DMS79 treated with DMSO at 0.1 percent for 48 hours (cell line): ENCODE measurements around the gene AGBL4.
"Not testable (repeated sequence)": the region's sequence is repeated elsewhere in the genome, so short reads cannot be mapped to it uniquely, and the experiment has no call there.

Experiments
- DNase-seq: peaks from one replicate; lab custom pipeline; 2025; lab: John Stamatoyannopoulos, UW

AGBL4 gene

GRCh38 chr1:49435291-49435690 is 588.5 kb downstream of the AGBL4 start:
- no peak for DNase-seq

DNA sequence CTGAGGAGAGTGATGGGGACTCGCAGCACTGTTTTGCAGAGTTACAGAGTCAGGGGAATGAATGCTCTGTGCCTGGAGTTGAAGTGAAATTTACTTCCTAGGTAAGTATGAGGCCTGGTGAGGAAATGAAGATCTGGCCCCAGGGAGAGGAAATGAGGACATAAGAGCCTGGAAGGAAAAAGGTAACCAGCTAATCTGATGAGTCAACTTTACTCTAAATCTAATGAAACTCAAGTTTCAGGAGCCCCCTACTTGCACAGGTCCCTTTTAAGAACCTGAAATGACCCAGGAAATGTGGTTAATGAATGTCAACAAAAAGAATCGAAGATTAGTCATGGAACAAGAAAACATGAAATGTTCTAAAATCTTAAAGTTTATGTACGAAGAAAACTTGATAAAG is 599.0 kb downstream of the AGBL4 start:
- no peak for DNase-seq

GRCh38 chr1:49416758-49417157 is 607.0 kb downstream of the AGBL4 start:
- no peak for DNase-seq

- DNase-seq = no peak
Observed at GRCh38 chr1:49408346-49408745, 615.4 kb downstream of the AGBL4 start.

GRCh38 chr1:49397086-49397485 is 626.7 kb downstream of the AGBL4 start:
- DNase-seq = no peak

- DNase-seq = no peak
Observed at GRCh38 chr1:49394200-49394599, 629.6 kb downstream of the AGBL4 start.

DNA sequence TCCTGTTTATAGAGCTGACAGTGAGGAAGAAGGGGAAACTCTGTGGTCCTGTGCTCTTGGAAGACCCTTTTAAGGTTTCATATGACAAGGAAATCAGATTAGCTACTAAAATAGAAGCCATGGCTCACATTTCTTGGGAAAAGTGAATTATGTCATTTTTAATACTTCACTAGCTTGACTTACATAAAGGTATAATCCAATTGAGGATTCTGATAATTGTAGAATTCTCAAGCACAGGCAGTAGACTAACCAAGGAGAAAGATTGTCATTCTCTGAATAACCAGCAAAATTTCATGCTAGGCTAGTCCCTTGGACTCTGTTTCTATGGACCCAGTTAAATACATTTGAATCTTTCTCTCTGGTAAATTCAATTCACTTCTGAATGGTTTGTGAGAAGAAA is 634.1 kb downstream of the AGBL4 start:
- no peak for DNase-seq

- DNase-seq = no peak
Observed at GRCh38 chr1:49364676-49365075, 659.1 kb downstream of the AGBL4 start.

GRCh38 chr1:49363628-49364027 is 660.1 kb downstream of the AGBL4 start:
- no peak for DNase-seq

DNA sequence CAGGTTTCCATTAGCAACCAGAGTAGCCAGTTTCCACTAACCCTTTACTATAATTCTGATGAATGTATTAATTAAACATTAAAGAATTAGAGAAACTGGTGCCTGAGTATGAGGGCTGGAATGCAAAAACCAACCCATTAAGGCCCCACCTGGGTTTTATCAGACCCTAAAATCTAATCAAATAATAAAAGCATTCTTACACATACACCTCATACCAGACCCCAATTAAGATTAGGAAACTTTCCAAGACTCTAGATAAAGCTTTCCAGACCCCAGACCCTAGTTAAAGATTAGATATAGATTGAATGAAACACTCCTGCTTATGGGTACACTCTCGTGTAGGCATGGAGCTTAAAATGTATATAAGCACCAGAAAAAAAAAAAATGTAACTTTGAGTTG is 665.7 kb downstream of the AGBL4 start:
- DNase-seq = no peak

DNA sequence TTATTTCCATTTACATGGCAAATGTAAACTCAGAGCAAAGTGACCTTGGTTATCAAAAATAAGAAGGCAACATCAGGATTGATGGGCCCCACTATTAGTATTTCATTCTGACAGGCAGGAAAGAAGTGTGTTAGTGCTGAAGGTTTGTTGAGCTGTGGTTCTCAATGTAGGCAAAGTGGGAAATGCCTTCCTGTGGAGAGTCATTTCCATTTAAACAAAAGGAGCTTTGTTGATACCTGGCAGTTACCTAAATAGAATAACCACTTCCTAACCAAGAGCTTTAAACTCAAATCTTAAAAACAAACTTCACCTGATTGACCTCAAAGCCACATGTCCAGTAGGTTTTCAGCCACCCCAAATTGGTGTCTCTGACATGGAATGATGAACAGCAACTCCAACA is 667.2 kb downstream of the AGBL4 start:
- DNase-seq = no peak

DNA sequence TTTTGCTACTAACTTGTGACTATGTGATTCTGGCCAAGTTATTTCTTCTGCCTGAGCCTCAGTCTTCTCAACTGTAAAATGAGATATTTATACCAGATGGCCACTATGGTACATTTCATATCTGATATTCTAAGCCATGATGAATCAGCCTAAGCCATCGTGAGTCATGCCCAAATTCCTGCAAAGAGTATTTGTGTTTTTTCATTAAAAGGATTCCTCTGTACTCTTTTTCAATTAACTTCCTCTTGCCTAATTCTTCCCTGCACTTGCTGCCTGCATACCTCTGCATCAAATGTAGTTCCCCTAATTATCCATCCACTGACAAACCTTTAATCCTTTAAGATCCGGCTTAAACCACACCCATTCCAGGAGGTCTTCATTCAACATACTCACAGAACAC is 672.0 kb downstream of the AGBL4 start:
- DNase-seq = no peak

- DNase-seq = no peak
Observed at GRCh38 chr1:49346767-49347349, 676.9 kb downstream of the AGBL4 start.

DNA sequence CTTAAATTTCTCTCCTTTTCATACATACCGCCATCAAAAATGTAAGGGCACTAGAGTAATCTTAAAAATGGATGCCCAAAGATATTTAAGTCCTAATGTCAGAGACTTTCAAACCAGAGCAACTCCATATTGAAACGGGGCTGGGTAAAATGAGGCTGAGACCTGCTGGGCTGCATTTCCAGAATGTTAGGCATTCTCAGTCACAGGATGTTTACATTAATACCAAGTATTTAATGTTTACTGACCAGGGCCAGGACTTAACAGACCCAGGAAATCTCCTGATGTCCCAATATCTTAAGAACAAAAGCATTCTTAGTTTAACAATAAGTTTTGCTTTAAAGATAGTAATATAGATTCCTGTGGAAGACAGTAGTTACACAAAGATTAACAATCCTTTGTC is 683.2 kb downstream of the AGBL4 start:
- no peak for DNase-seq

- DNase-seq = no peak
Observed at GRCh38 chr1:49339043-49339442, 684.7 kb downstream of the AGBL4 start.

DNA sequence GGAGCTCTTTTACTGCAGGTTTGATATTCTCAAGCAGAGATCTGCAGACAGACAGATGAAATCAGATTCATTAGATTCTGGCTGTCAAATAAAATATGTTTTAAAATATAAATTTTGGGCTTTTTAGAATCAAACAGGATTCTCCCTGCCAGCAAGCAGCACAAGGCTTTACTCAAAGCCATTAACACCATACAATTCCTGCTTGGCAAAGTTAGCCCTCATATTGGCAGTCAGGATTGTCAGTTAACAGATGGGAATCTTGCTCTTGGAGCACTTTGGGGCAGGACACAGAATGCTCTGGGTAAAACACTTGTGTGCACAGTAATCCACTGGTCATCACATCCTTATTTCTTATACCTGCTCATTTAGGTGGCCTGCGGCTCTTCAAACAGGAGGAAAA is 686.5 kb downstream of the AGBL4 start:
- DNase-seq = no peak

GRCh38 chr1:49333906-49334305 is 689.8 kb downstream of the AGBL4 start:
- DNase-seq = no peak

GRCh38 chr1:49331066-49331852 is 692.5 kb downstream of the AGBL4 start:
- no peak for DNase-seq

DNA sequence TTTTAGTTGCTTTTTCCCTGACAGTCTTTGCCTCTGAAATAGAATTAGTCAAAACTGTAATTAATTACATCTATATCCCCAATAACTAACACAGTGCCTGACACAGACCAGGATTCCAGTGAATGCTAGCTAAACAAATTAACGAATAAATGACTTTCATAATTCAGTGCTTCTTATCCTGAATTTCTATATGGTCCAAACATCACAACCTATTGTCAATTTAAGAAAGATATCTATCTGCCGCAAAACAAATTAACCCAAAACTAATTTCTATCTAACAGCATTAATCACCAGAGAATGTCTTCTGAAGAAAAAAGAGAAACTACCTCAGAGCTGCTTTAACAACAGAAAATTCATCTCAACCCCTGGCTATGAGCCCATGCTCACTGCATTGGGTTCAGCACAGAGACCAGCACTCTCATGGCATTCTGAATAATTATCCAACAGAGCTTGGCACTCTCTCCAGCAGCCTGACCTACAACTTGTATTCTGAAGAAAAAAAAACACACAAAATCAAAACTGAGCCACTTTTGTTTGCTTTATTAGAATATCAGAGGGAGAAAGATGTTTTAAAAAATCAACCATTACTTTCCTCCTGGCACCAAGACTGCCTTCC is 699.7 kb downstream of the AGBL4 start:
- no peak for DNase-seq

- not testable (repeated sequence) for DNase-seq
Observed at GRCh38 chr1:49320493-49320892, 703.3 kb downstream of the AGBL4 start.

DNA sequence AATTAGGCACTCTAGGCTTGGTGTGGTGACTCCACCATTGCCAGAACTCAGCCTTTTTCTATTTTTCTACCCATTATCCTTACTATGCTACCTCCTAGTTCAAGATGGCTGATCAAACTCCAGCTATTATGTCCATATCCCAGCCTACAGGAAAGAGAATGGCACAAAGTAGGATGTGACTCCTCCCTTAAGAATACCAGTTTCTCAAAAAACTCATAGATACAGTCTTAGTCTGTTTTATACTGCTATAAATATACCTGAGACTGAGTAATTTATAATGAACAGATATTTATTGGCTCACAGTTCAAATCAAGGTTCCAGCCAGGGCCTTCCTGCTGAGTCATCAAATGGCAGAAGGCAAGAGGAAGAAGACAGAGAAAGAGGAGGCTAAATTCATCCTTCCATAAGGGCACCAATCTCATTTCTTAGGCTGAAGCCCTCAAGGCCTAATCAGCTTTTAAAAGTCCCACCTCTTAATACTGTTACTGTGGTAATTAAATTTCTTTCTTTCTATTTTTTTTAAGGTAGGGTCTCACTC is 704.3 kb downstream of the AGBL4 start:
- DNase-seq = no peak

DNA sequence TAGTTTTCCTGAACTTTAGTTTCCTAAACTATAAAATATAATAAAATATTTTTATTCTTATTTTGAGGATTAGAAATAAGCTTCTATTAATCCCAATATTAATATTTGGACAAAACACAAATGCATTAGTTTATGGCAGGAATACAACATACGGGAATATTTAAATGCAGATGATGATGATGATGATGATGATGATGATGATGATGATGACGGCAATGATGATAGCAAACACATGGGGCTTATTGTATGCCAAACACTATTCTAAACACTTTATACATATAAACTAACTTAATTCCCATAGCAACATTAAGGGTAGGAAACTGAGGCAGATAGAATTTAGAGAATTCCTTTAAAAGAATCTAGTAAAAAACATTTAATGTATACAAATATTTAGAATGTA is 705.5 kb downstream of the AGBL4 start:
- no peak for DNase-seq

- no peak for DNase-seq
Observed at GRCh38 chr1:49307457-49307856, 716.3 kb downstream of the AGBL4 start.
